B cell (primary cell): ENCODE data around the gene RNF112. TPM values are rescaled to one million over a fixed set of nuclear protein-coding genes. Genes with fewer than 3 reads are reported as not detected.

Experiments
- ATAC-seq: fragments of 200-7000 bp; cut with Tn5 transposase; one replicate; pipeline ENCODE4 v1.10.0; 2021; ENCODE audit warnings: low read depth, mild to moderate bottlenecking, moderate number of reproducible peaks, moderate library complexity
- CTCF ChIA-PET: fragments of 350-600 bp; sonication (Branson Sonifier 250); formaldehyde crosslinking; loops from one replicate; lab custom pipeline; 2021; ENCODE audit warnings: antibody characterized with exemption, inconsistent platforms; lab: Charles Lee
- POLR2A ChIA-PET: fragments of 350-600 bp; sonication (Branson Sonifier 250); formaldehyde crosslinking; loops from one replicate; lab custom pipeline; 2021; ENCODE audit warnings: antibody characterized with exemption; lab: Charles Lee
- DNase-seq: peaks from one replicate; pipeline ENCODE4 v3.0.0; 2013
- H2AFZ ChIP-seq: 2 replicates; pipeline ENCODE4 v1.6.1; 2012; ENCODE audit warnings: mild to moderate bottlenecking, low read depth, low read length; ENCODE audit not compliant: insufficient read depth, poor library complexity, severe bottlenecking
- H3K27ac ChIP-seq, 2 donors: 1 replicate in 1 of 2; 2 replicates in 1 of 2; pipeline ENCODE4 v1.5.1; 2012 to 2013; ENCODE audit warnings: low read length in 2 of 2, mild to moderate bottlenecking in 2 of 2, moderate library complexity in 1 of 2
- H3K27me3 ChIP-seq, 4 experiments: fragments of 200-600 bp in 1 of 4; sonication (generic) in 1 of 4; replicated peaks in 1 of 4; 1 replicate in 2 of 4; 2 replicates in 2 of 4; pipeline versions ENCODE4 v1.6.1 to v1.7.0; 2013 to 2016; ENCODE audit warnings: low read length in 3 of 4, mild to moderate bottlenecking in 2 of 4, mixed read lengths in 1 of 4, moderate library complexity in 1 of 4; ENCODE audit not compliant: insufficient read depth in 4 of 4, control insufficient read depth in 3 of 4; ENCODE audit errors: control extremely low read depth in 1 of 4
- H3K36me3 ChIP-seq, 2 experiments: replicated peaks in 1 of 2; 1 replicate in 1 of 2; 2 replicates in 1 of 2; pipeline versions ENCODE4 v1.6.1 to v1.7.1; 2013; ENCODE audit warnings: low read length in 1 of 2; ENCODE audit not compliant: insufficient read depth in 2 of 2, control insufficient read depth in 1 of 2; ENCODE audit errors: control extremely low read depth in 1 of 2, extremely low read depth in 1 of 2
- H3K4me1 ChIP-seq, 2 donors: fragments of 200-600 bp in 1 of 2; sonication (generic) in 1 of 2; 1 replicate in 1 of 2; 2 replicates in 1 of 2; pipeline versions ENCODE4 v1.5.1 to v1.6.1; 2013 to 2017; ENCODE audit warnings: low read length in 2 of 2; ENCODE audit not compliant: control insufficient read depth in 2 of 2, insufficient read depth in 2 of 2
- H3K4me2 ChIP-seq: replicated peaks from 2 replicates; pipeline ENCODE3; 2012; ENCODE audit warnings: mild to moderate bottlenecking, low read depth, low read length; ENCODE audit not compliant: poor library complexity, severe bottlenecking
- H3K4me3 ChIP-seq, 5 experiments: fragments of 200-600 bp in 1 of 5; sonication (generic) in 1 of 5; 1 replicate in 3 of 5; 2 replicates in 2 of 5; pipeline versions ENCODE4 v1.5.1 to v1.7.0; 2011 to 2016; ENCODE audit warnings: low read length in 4 of 5, mild to moderate bottlenecking in 4 of 5, low read depth in 2 of 5, control low read depth in 1 of 5, moderate library complexity in 1 of 5; ENCODE audit not compliant: insufficient read depth in 1 of 5; ENCODE audit errors: control extremely low read depth in 1 of 5, extremely low read depth in 1 of 5
- H3K79me2 ChIP-seq: fragments of 200-600 bp; sonication (generic); one replicate; pipeline ENCODE4 v1.6.0; 2016; ENCODE audit warnings: low read length; ENCODE audit not compliant: control insufficient read depth, insufficient read depth
- H3K9ac ChIP-seq: fragments of 200-600 bp; sonication (generic); 2 replicates; pipeline ENCODE4 v1.6.1; 2017; ENCODE audit warnings: mild to moderate bottlenecking, low read length, moderate library complexity
- H3K9me3 ChIP-seq, 3 donors: one replicate each; pipeline versions ENCODE4 v1.6.1 to v1.7.1; 2013; ENCODE audit warnings: low read length in 2 of 3; ENCODE audit not compliant: control insufficient read depth in 2 of 3, insufficient read depth in 1 of 3; ENCODE audit errors: control extremely low read depth in 1 of 3
- H4K20me1 ChIP-seq: 2 replicates; pipeline ENCODE4 v1.6.0; 2012; ENCODE audit warnings: mild to moderate bottlenecking, low read length; ENCODE audit not compliant: insufficient read depth, control insufficient read depth, poor library complexity, severe bottlenecking
- H3K27ac Mint-ChIP-seq: one replicate; pipeline ENCODE4 v1.8.0; 2021; ENCODE audit warnings: mixed read lengths
- H3K27me3 Mint-ChIP-seq: one replicate; pipeline ENCODE4 v1.8.0; 2021; ENCODE audit warnings: mixed read lengths
- H3K4me1 Mint-ChIP-seq: one replicate; pipeline ENCODE4 v1.8.0; 2021; ENCODE audit warnings: mixed read lengths
- H3K4me3 Mint-ChIP-seq: one replicate; pipeline ENCODE4 v1.8.0; 2021; ENCODE audit warnings: mixed read lengths
- H3K9me3 Mint-ChIP-seq: one replicate; pipeline ENCODE4 v1.8.0; 2022; ENCODE audit warnings: mixed read lengths; ENCODE audit not compliant: insufficient read depth
- CTCF ChIP-seq: fragments of 200-600 bp; IDR thresholded peaks from one replicate; pipeline ENCODE4 v1.8.0; 2022; ENCODE audit warnings: antibody characterized with exemption, mild to moderate bottlenecking
- EZH2 ChIP-seq: IDR thresholded peaks from 2 replicates; pipeline ENCODE4 v1.6.1; 2012; ENCODE audit warnings: borderline replicate concordance, low read depth, mild to moderate bottlenecking, moderate library complexity, low read length; ENCODE audit not compliant: insufficient read depth, poor library complexity, severe bottlenecking
- WGBS: methylation state at CpG from one replicate; pipeline ENCODE4 v1.1.5; 2013; ENCODE audit warnings: missing lambda C conversion rate; ENCODE audit not compliant: insufficient coverage; 5-methylcytosine and 5-hydroxymethylcytosine counted together
- intact Hi-C: fragments of 100-400 bp; cut with micrococcal nuclease; formaldehyde crosslinking; loops from one replicate; pipeline ENCODE4 v1.10.0; 2022
- polyA plus RNA-seq: library from polyadenylated mRNA; depleted of rRNA; stranded (reverse); fragments of >200 nt; gene quantifications from 2 replicates; pipeline ENCODE4 v1.2.3, GENCODE V29; 2012
- total RNA-seq, 2 donors: library from RNA; stranded (reverse); fragments of 120-200 nt in 1 of 2; gene quantifications; 1 replicate in 1 of 2; 2 replicates in 1 of 2; pipeline versions ENCODE4 v1.2.3 to v1.2.4, GENCODE V29; 2013 to 2022

RNF112 gene
- total and polyA plus RNA-seq, 2 donors (not counting 1 experiment from before 2014, with no cell fraction given), result 0.30 to 0.62 TPM

GRCh38 chr17:19412510-19412909 lies 1.5 kb downstream of the RNF112 start:
- Mint-ChIP-seq H3K4me1 (no peaks in the 10 kb centered on the region), H3K9me3 (no peaks in the 10 kb centered on the region), H3K27ac (no peak overlapping the region), H3K4me3 (no peak overlapping the region), H3K27me3 (peaks cover 11% of the 10 kb centered on the region)
- TF ChIP-seq EZH2 (no peak), CTCF (no peak)
- ChIA-PET CTCF (no interaction called here), POLR2A (no interaction called here)
- intact Hi-C loops, result no loop called here
- Histone ChIP-seq H3K4me3 (no peak overlapping the region), H3K27me3 (peaks cover 0 to 7% (median 0%) of the 10 kb centered on the region in 4 experiments), H3K4me2 (no peak overlapping the region), H2AFZ (no peak overlapping the region), H3K9me3 (no peaks in the 10 kb centered on the region), H3K36me3 (no peaks in the 10 kb centered on the region), H3K27ac (no peak overlapping the region), H3K4me1 (no peaks in the 10 kb centered on the region), H4K20me1 (no peaks in the 10 kb centered on the region), H3K79me2 (no peaks in the 10 kb centered on the region), H3K9ac (no peak overlapping the region)
- ATAC-seq (no peak), DNase-seq (no peak)
- WGBS, result 96% methylated on average over 16 of the region's 16 CpGs

- intact Hi-C loops, result no loop called here
- no peak overlapping the region for H3K27ac ChIP-seq
- Mint-ChIP-seq H3K4me1 (peaks cover 3% of the 10 kb centered on the region), H3K9me3 (no peaks in the 10 kb centered on the region), H3K27ac (no peak overlapping the region), H3K4me3 (no peak overlapping the region), H3K27me3 (peaks cover 11% of the 10 kb centered on the region)
- no peaks in the 10 kb centered on the region for H3K36me3 ChIP-seq
- no peak overlapping the region for H3K4me2 ChIP-seq
- 89% methylated on average over 3 of the region's 12 CpGs for WGBS
- H3K27me3 ChIP-seq, result peaks cover 0 to 7% (median 0%) of the 10 kb centered on the region in 4 experiments
- H2AFZ ChIP-seq, result no peak overlapping the region
- ATAC-seq, result no peak
- H3K4me1 ChIP-seq, result no peaks in the 10 kb centered on the region
- H3K9me3 ChIP-seq, result no peaks in the 10 kb centered on the region
- no peak overlapping the region for H3K4me3 ChIP-seq
- no peak overlapping the region for H3K9ac ChIP-seq
- no peaks in the 10 kb centered on the region for H3K79me2 ChIP-seq
- TF ChIP-seq CTCF (no peak), EZH2 (no peak)
- POLR2A ChIA-PET, result no interaction called here
- no peak for DNase-seq
- no peaks in the 10 kb centered on the region for H4K20me1 ChIP-seq
- CTCF ChIA-PET, result no interaction called here
Measured at GRCh38 chr17:19412984-19413383, 2.0 kb downstream of the RNF112 start.
